ENCODE results near the gene WBP2. TPM values are rescaled to one million over a fixed set of nuclear protein-coding genes. Genes with fewer than 3 reads are reported as not detected.
"Not testable (repeated sequence)": the region's sequence is repeated elsewhere in the genome, so short reads cannot be mapped to it uniquely, and the experiment has no call there.

Gene WBP2
- total RNA-seq, 3 donors from 2014 or later, result 99.1 to 114 (median 99.8) TPM

GRCh38 chr17:75873587-75874322, 18.6 kb upstream of the WBP2 start:
- no peak for ATAC-seq
- H3K9me3 ChIP-seq, result no peaks in the 10 kb centered on the region
- intact Hi-C loops (cut with DNase I, micrococcal nuclease), result no loop called here
- no peaks in the 10 kb centered on the region for H3K36me3 ChIP-seq (ENCODE audit: low read depth)
- TF ChIP-seq CTCF (IDR thresholded peaks at IDR 0.05), result no peak
- no peak for DNase-seq
- peaks cover 47% of the 10 kb centered on the region for H3K4me1 ChIP-seq (ENCODE audit: low read depth)
- H3K4me3 ChIP-seq, result no peak overlapping the region

GRCh38 chr17:75872434-75873351, 17.6 kb upstream of the WBP2 start:
- Histone ChIP-seq H3K36me3 (ENCODE audit: low read depth) (no peaks in the 10 kb centered on the region), H3K9me3 (no peaks in the 10 kb centered on the region), H3K4me1 (ENCODE audit: low read depth) (peaks cover 47% of the 10 kb centered on the region), H3K4me3 (no peak overlapping the region)
- ATAC-seq, result peak; percentile 50
- peak; percentile 78 to 88 (median 79) for DNase-seq
- intact Hi-C loops (cut with DNase I, micrococcal nuclease), result no loop called here
- TF ChIP-seq CTCF (IDR thresholded peaks at IDR 0.05), result no peak

- intact Hi-C loops (cut with DNase I, micrococcal nuclease); ATAC-seq; H3K9me3 ChIP-seq; DNase-seq; H3K4me3 ChIP-seq; H3K36me3 ChIP-seq (ENCODE audit: low read depth): not testable (repeated sequence)
- H3K4me1 ChIP-seq (ENCODE audit: low read depth), result peaks cover 28% of the 10 kb centered on the region
Measured at GRCh38 chr17:75870228-75870627, 15.1 kb upstream of the WBP2 start.

GRCh38 chr17:75869282-75870141, 14.4 kb upstream of the WBP2 start:
- no peaks in the 10 kb centered on the region for H3K36me3 ChIP-seq (ENCODE audit: low read depth)
- H3K9me3 ChIP-seq, result no peaks in the 10 kb centered on the region
- H3K4me3 ChIP-seq, result no peak overlapping the region
- TF ChIP-seq CTCF (IDR thresholded peaks at IDR 0.05), result no peak
- intact Hi-C loops (cut with DNase I, micrococcal nuclease), result no loop called here
- peaks cover 31% of the 10 kb centered on the region for H3K4me1 ChIP-seq (ENCODE audit: low read depth)
- peak; percentile 68 for ATAC-seq
- DNase-seq, result peak; percentile 64 to 84 (median 79)

GRCh38 chr17:75868730-75869281, 13.7 kb upstream of the WBP2 start:
- intact Hi-C loops (cut with DNase I, micrococcal nuclease); H3K36me3 ChIP-seq (ENCODE audit: low read depth); H3K4me3 ChIP-seq; H3K9me3 ChIP-seq; ATAC-seq; DNase-seq: not testable (repeated sequence)
- peaks cover 32% of the 10 kb centered on the region for H3K4me1 ChIP-seq (ENCODE audit: low read depth)

- H3K4me3 ChIP-seq; H3K36me3 ChIP-seq (ENCODE audit: low read depth); ATAC-seq; intact Hi-C loops (cut with DNase I, micrococcal nuclease); H3K9me3 ChIP-seq; DNase-seq: not testable (repeated sequence)
- peaks cover 20% of the 10 kb centered on the region for H3K4me1 ChIP-seq (ENCODE audit: low read depth)
Measured at GRCh38 chr17:75865404-75866188, 10.5 kb upstream of the WBP2 start.

- ATAC-seq; DNase-seq; intact Hi-C loops (cut with DNase I, micrococcal nuclease): not testable (repeated sequence)
Measured at GRCh38 chr17:75864887-75865286, 9.8 kb upstream of the WBP2 start.

More at GRCh38 chr17:75864887-75865286, 9.8 kb upstream of the WBP2 start:
- H3K36me3 ChIP-seq (ENCODE audit: low read depth); H3K4me3 ChIP-seq; H3K9me3 ChIP-seq: not testable (repeated sequence)
- H3K4me1 ChIP-seq (ENCODE audit: low read depth), result peaks cover 20% of the 10 kb centered on the region

Measured in mucosa of descending colon (tissue), 3 donors.